ENCODE measurements around the gene KRT79.

Gene KRT79

DNA sequence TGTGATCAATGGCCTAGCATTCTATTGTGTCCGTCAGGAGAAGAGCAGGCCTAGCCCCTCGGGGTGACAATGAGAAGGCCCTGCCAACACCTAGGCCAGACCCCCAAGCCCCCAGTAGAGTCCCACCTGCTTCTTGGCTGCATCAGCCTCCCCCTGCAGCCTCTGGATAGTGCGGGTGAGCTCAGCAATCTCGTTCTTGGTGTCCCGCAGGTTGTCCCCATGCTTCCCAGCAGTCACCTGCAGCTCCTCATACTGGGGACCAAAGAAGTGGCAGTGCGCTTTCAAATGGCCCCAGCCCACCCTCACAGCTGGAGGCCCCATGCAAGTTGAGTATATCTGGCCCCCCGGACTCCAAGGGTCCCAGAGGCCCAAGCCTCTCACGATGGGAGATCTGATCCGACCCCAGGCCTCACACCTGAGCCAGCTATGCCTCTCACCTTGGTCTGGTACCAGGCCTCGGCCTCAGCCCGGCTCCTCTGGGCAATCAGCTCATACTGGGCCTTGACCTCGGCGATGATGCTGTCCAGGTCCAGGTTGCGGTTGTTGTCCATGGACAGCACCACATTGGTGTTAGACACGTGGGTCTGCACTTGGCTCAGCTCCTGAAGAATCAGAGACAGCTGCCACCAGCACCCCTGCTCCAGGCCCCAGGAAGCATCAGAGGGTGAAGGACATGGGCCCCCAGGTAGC lies 10.2 kb downstream of the KRT79 start:
- intact Hi-C loops (cut with DNase I): no loop called here

DNA sequence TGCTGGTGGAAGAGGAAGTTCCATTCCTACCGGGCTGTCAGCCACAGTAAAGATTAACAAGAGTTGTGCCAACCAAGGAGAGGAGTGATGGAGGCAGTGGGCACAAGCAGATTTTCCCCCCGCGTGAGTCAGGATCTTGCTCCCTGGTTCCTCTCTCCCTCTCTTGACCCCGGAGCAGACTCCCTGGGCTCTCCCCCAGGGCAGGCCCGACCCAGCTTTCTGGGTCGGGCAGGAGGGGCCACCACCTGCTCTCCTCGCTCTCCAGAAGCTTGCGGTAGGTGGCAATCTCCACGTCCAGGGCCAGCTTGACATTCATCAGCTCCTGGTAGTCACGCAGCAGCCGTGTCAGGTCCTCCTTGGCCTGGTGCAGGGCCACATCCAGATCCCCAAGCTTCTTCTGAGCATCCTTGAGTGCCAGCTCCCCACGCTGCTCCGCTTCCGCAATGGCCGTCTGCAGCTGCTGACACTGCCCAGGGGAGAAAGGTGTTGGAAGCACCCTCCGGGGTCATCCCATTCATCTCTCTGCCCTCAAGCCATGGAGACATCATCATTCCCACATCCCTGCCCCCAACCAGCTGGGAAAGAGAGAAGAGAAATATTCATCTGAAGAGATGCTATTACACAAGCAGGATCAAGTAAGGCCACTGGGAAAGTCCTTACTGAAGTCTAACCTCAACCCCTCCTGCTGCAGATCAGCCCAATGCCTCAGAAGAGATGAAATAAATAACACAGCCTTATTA lies 11.2 kb downstream of the KRT79 start:
- DNase-seq: peak in 2 of 10 donors; percentile 70 to 72

More for the DNA sequence above, 10.2 kb downstream of the KRT79 start:
- DNase-seq: peak in 2 of 10 donors; percentile 72 to 74

DNA sequence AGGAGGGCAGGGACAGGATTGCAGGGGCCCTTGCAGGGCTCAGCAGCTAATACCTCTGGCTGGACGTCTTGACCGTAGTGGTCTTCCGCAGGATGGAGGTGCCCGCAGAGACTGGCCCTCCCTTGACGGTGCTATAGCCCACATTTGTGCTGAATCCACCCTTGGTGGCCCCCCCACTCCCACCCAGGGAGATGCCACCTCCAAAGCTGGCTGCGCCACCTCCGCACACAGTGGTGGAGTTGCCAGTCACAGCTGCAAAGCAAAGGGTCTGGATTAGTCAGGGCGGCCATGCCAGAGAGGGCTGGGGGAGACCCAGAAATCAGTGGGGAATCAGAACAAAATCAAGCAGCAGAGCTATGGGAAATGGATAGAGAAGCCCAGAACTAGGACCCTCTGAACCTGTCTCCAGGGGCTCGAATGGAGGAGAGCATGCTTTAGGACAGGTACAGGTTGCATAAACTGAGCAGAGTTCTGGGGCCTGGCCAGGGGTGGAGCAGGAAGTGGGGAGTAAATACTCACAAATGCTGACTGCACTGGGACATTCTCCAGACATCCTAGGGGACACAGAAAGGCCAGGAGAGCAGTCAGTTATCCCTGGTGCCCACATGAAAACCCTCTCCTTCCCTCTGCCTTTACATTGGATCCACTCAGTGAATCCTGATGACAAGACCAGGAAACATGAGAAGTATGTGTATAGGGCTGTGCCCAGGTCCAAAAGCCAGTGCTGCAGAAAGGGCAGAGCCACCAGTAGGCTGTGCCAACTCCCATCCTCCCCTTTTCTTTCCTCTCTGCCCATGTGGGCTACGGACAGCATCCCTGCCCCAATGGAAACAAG lies 12.1 kb downstream of the KRT79 start:
- DNase-seq: peak in 2 of 10 donors; percentile 26 to 41
- intact Hi-C loops (cut with DNase I): no loop called here

More for the DNA sequence above, 11.2 kb downstream of the KRT79 start:
- intact Hi-C loops (cut with DNase I): no loop called here

DNA sequence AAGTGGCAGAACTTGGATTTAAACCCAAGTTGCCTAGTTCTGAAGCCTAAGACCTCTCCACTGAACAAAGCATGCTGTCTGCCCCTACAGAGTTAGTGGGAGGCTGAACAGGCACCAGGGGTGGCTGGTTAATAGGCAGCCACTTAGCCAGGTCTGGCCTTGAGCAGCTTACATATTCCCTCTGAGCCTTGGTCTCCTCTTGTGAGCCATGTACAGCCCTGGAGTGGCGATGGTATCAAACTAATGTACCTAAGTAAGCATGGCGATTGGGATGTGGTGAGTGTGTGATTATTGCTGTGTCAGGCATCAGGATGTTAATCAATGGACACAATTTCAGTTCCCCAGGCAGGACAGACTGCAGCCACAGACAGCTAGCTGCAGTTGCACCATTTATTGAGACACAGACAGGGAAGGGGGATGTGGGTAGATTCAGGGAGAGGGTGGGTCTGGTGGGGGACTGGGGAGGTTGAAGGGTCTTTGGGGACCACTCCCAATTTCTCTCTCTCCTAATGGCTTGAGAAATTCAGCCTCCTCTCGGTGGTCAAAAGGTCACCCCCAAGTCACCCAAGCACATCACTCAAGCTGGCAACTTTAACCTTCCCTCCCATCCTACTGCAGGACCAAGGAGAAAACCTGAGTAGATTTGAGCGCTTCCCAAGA lies 12.9 kb downstream of the KRT79 start:
- intact Hi-C loops (cut with DNase I): no loop called here
- DNase-seq: peak in 2 of 10 donors; percentile 12 to 25

DNA sequence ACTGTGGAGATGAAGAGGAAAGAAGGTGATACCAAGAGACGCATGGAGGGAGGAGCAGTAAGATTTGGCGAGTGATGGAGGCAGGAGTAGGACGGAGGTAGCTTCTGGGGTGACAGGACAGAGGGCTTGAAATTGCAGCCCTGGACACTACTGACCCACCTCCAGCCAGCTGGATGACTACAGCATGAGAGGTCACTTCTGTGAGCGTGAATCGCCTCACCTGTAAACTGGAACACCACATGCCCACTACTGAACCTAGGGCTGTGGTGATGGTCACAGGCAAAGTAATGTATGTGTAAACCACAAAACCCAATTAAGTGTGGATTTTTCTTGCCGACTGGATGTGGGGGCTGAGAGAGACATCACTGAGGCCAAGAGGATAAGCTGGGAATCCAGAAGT lies 13.6 kb downstream of the KRT79 start:
- intact Hi-C loops (cut with DNase I): no loop called here
- DNase-seq: peak in 2 of 10 donors; percentile 5 to 28

DNA sequence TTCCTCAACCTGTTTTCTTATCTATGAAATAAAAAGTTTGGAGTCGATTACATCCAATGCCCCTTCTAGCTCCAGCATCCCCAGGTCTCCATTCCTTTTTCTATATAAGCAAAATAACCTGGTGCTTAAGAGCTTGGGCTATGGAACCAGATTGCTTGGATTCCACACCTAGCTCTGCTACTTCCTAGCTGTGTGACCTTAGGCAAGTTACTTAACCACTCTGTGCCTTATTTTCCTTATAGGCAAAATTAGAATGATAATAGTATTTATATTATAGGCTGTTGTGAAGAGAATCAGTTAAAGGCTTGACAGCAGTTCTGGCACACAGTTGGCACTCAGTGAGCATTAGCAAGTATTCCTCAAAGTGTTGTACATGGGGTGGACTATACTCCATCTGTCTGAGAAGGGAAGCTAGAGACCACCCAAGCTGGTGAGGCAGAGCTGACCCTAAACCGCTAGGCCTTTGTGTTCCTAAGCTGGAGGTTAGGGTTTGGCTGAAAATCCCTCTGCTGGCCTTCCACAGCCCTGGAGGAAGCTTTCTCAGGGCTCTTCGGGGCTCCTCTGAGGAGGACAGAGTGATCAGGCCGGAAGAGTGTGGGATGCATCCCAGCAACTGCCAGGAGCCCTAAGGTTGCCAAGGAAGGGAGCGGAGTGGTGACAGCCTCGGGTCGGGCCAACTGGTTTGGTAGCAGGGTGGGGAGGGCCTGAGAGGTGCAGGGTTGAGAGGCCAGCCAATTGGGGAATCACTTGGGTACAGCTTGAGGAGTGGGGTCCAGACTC lies 14.2 kb downstream of the KRT79 start:
- intact Hi-C loops (cut with DNase I): no loop called here
- DNase-seq: peak in 2 of 10 donors; percentile 7 to 62

DNA sequence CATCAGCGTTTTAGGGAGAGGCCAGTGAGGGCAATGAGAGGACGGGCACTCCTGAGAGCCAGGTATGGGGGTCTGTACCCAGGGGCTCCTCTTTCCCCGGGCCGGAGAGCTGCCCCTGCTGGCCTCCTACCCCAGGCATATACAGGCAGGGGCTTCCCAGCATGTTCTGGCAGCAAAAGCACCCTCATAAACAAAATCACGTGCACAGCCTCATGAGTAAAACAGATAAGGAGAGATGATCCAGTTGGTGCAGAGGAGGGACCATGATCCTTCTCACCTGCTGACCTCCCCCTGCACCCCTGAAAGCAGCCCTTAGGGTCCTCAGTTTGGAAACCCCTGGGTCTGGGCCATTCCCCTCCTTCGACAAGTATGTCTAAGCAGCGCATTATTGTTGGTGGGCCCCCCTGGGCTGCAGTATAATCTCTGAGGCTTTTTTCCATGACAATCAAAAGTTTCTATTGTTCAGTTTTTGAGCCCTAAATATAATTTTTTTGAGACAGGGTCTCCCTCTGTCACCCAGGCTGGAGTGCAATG lies 15.2 kb downstream of the KRT79 start:
- intact Hi-C loops (cut with DNase I): no loop called here
- peak in 2 of 10 donors; percentile 15 to 20 for DNase-seq

DNA sequence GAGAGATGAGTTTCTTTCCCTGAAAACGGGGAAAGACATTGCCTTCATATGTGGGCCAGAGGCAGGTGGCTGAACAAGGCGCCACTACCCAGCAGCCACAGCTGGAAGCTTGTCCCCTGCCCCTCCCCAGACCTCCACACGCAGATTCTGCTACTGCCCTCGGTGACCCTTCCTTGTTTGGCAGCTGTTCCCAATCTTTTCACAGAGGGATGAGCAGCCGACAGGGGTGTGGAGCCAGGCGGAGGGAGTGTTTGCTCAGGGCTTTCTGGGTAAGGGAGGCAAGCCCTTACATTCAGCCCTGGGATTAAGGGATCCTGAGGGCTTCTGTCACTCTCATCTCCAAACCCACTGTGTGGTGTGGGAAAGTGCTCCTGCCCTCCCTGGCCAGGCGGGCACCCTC lies 15.7 kb downstream of the KRT79 start:
- intact Hi-C loops (cut with DNase I): no loop called here
- peak in 1 of 10 donors; percentile 52 for DNase-seq

DNA sequence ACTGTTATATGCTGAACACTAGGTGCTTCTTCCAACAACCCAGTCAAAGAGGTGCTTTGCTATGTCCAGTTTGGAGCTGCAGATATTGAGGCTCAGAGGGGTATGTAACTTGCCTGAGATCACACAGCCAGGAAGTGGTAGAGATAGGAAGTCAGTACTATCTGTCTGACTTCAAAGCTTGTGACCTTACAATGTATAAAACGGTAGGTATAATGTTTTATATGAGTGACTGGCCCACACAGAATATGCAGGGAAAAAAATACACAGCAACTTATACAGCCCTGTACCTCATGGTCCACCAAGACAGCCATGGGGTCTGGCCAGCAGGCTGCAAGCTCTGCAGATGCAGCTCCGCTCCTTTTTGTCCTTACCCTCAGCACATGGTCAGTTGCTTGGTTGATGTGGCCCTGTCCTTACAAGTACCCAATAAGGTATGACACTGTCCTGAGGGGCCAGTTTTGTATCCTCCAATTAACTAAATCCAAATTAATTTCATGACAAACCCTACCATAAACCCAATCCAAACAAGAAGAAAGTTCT lies 16.3 kb downstream of the KRT79 start:
- intact Hi-C loops (cut with DNase I): no loop called here

DNA sequence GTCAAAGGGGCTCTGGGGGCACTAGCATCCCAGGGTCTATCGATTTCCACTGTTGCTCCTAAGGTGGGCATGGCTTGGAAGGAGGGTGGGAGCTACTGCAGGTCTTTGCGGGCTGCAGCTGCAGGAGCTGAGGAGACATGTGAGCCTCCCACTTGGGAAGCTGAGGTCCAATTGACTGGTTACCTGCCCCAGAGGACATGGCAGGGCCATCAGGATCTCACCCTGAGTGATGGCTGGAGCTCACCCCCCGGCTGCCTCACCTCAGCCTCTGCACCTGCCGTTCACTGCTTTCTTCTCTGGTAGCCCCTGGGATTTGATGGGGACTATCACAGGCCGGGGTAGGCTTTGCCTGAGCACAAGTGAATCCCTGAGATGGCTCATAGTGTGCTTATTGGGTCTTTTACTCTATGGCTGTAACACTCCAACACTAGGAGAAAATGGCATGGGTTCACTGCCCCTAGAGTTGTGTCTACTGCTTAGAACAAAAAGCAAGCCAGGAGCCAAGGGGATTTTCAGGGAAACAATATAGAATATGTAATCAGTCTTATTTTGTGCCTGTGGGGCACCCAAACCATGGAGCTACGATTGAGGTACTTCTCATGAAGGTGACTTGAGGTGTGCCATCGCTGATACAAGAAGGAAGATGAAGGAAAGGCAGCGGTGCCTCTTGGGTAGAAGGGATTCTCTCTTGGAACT lies 17.0 kb downstream of the KRT79 start:
- intact Hi-C loops (cut with DNase I): no loop called here
- DNase-seq: no peak

More for the DNA sequence above, 16.3 kb downstream of the KRT79 start:
- peak in 1 of 10 donors; percentile 43 for DNase-seq

DNA sequence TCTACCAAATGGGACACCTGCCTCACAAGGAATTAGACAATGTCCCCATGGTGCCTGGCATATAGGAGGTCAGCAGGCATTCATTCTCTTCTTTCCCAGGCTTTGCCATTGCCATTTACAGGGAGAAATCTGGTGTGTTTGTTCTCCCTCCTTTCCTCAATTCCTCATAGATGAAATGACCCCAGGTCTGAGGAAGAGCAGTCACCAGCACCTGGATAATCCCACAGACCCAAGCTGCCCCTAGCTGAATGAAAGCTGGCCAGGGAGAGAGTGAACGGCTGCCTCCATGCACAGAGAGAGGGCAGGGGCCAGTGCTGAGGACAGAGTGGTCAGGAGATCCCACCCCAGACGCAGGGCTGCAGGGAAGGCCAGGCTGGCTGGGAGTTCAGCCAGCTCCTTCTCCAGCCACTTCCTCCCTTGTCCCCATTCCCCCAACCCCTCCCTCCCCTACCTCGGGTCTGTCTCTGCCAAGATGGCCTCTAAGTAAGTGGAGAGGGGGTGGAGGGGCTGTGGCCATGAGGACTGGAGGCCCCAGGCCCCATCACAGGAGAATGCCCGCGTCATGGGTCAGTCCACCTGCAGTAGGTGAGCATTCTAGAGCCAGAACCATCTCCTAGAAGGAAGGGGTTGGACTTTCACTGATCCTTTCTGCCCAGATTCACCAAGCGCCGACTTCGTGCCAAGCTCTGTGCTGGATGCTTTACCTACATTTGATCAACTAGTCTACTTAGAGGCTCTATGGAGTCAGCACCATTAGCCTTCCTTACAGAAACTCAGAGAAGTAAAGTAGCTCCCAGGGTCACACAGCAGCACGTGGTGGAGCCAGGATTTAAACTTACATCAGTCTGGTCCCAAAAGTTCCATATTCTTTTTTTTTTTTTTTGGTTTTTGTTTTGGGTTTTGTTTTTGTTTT lies 18.2 kb downstream of the KRT79 start:
- DNase-seq: peak in 1 of 10 donors; percentile 60
- intact Hi-C loops (cut with DNase I): no loop called here

DNA sequence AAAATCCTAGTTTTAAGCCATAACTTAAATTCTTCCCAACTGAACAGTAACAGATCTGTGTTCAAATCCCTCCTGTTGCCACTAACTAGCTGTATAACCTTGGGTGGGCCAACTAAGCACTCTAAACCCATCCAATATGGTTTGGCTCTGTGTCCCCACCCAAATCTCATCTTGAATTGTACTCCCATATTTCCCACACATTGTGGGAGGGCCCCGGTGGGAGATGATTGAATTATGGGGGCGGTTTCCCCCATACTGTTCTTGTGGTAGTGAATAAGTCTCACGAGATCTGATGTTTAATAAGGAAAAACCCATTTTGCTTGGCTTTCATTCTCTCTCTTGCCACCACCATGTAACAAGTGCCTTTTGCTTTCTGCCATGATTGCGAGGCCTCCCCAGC lies 18.9 kb downstream of the KRT79 start:
- DNase-seq: no peak

DNA sequence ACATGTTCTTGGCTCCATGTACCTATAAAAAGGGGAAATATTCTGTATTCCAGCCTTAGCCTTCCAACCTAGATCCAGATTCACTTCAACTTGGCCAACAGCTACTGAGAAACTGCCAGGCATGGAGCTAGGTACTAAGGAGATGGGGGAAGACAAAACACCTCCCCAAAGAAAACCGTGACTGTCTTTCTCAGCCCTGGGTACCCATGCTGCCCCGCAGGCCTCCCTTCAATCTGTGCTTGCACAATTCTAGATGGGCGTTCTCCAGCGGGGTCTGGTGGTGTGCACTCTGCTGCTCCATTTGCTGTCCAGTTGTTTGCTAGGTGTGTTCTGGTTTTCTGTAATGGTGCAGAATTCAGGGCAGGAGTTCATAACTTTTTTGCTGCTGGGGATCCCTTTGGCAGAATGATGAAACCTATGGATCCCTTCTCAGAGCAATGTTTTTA lies 19.4 kb downstream of the KRT79 start:
- peak in 1 of 10 donors; percentile 69 for DNase-seq
- intact Hi-C loops (cut with DNase I): no loop called here

More for the DNA sequence above, 18.9 kb downstream of the KRT79 start:
- intact Hi-C loops (cut with DNase I): no loop called here

DNA sequence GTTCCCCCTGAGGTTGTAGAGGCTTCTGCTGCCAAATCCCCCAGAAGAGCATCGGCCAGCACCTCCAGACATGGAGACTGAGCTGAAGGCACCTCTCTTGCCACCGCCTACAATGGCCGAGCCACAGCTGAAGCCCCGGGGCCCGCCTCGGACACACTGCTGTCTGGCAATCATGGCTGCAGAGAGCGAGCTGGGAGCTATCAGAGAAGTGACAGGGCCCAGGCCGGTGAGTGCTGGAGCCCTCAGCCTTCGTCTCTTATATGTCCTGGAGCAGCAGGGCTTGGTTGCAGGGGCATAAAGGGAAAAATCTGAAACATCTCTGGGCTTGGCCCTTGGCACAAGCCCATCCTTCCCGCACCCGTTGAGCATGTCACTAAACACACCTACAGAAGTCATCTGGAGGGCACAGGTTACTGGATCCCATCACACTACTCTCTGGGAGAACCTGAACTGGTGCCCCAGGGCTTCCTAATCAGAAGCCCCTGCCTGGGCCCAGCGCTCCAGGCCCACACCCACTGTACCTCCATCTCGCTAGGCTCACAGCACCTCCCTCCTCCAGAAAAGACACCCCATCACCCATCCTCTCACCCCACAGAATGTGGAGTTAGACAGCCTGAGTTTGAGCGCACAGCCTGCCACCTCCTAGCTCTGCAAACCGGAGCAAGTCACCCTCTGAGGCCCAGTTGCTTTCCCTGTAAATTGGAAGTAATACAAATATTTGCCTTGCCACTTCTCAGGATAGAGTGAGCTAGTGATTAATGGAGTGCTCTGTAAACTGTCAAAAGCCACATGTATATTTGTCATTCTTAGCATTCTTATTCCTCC lies 20.0 kb downstream of the KRT79 start, which contains the start of gene KRT4:
TSS of gene KRT4 (minus strand) at position 232 of the 825 bp plus-strand sequence. CDS start at position 174, 58 bp downstream.
- peak in 1 of 10 donors; percentile 78 for DNase-seq

DNA sequence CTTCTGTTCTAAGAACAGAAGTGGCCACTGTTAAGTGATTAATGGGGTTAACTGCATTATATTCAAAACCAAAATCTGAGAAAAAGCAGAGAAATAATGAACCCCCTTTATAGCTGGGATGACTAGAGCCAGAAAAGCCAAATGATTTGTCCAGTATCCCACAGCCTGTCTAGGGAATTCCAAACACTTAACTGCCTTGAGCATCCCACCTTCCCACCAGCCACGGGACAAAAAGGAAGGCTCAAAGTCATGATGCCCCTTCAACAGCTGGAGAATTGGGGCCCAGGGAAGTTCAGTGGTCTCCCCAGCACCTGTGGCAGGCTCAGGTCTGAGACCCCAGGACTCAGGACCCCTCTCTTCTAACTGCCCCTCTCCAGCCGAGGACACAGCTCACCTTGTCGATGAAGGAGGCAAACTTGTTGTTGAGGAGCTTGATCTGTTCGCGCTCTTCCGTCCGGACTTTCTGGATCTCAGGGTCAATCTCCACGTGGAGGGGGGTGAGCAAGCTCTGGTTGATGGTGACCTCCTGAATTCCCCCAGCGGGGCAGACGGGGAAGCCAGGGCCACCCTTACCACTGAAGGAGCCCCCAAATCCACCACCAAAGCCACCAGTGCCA lies 20.8 kb downstream of the KRT79 start:
- peak in 2 of 10 donors; percentile 3 to 38 for DNase-seq

More for the DNA sequence above, 20.0 kb downstream of the KRT79 start, which contains the start of gene KRT4:
- intact Hi-C loops (cut with DNase I): no loop called here

DNA sequence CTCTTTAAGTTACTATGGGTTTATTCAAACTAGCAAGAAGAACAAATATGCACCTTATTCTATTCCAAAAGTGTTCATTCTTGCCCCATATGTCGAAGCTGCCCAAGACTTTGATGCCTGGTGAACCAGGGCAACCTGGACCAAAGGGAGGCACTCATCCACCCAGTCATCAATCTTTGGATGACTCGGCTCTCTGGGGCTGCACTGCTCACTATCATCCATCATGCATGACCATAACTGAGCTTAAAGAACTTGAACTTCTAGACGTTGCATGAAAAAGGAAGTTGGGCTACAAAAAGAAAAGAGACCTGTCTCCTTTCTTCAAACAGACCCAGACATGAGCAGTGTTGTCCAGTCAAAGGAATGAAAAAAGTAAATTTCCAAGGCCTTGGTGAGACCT lies 21.4 kb downstream of the KRT79 start:
- no peak for DNase-seq
- intact Hi-C loops (cut with DNase I): no loop called here

More for the DNA sequence above, 20.8 kb downstream of the KRT79 start:
- intact Hi-C loops (cut with DNase I): no loop called here

Measured in posterior cingulate gyrus (tissue), 11 donors.